NCI-H2171 (cell line): ENCODE data around the gene TBATA.

Experiments used
- DNase-seq: peaks from one replicate; lab custom pipeline; 2025; lab: John Stamatoyannopoulos, UW

Gene TBATA

GRCh38 chr10:70761031-70761601 lies 24.1 kb downstream of the TBATA start:
- DNase-seq = no peak

- DNase-seq = no peak
Observed at GRCh38 chr10:70760271-70760787, 24.8 kb downstream of the TBATA start.

DNA sequence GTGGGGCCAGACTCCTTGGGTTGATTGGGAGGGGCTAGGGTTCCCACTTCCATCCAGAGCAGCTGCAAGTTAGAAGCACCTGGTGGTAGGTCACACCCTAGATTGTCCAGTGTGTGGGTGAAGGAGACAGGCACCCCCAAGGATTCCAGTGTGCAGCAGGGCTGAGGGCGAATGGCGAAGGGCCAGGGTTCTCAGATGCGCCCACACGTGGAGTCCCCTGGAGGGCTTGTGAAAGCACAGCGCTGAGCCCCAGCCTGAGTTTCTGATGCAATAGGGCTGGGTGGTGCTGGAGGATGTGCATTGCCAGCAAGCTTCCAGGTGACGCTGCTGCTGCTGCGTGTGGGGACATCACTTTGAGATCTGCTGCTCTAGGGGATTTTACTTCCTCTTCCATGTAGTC lies 25.4 kb downstream of the TBATA start:
- no peak for DNase-seq

GRCh38 chr10:70758757-70759514 lies 26.2 kb downstream of the TBATA start:
- peak; percentile 38 for DNase-seq

DNA sequence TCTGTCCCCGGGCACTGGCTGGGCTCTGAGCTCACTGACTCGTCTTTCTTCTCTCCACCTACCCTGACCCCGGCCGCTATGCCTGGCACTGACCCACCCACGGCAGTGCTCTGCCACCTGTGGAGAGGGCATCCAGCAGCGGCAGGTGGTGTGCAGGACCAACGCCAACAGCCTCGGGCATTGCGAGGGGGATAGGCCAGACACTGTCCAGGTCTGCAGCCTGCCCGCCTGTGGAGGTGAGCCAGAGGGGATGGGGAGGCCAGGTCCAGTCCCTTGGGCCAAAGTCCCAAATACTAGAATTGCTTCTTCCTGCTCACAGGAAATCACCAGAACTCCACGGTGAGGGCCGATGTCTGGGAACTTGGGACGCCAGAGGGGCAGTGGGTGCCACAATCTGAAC lies 27.3 kb downstream of the TBATA start:
- DNase-seq = no peak

- no peak for DNase-seq
Observed at GRCh38 chr10:70756700-70757360, 28.3 kb downstream of the TBATA start.

DNA sequence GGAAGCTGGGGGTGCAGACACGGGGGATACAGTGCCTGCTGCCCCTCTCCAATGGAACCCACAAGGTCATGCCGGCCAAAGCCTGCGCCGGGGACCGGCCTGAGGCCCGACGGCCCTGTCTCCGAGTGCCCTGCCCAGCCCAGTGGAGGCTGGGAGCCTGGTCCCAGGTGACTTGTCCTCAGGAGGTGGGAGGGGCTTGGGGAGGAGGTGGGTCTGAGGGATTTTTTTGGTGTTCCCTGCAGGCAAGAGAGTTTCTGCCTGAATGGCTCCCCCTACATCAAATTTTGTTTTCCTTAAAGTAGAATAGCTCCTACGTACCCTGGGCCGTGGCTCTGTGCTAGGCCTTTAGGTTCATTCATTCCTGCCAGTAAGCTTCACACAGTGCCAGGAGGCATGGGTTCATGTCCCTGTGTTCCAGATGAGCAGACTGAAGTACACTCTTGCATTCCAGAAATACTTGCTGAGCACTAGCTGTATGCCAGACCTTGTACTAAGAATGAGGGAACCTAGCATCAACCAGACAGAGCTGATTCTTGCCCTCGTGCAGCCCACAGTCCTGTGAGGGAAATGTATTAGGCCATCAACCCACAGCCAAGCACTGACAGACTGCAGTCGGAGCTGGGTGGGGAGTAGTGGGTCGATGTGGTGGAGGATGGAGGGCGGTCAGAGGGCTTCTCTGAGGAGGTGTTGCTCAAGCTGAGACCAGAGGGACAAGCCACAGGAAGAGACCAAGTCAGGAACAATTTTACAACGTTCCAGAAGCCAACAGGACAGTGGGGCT lies 31.1 kb downstream of the TBATA start:
- no peak for DNase-seq

DNA sequence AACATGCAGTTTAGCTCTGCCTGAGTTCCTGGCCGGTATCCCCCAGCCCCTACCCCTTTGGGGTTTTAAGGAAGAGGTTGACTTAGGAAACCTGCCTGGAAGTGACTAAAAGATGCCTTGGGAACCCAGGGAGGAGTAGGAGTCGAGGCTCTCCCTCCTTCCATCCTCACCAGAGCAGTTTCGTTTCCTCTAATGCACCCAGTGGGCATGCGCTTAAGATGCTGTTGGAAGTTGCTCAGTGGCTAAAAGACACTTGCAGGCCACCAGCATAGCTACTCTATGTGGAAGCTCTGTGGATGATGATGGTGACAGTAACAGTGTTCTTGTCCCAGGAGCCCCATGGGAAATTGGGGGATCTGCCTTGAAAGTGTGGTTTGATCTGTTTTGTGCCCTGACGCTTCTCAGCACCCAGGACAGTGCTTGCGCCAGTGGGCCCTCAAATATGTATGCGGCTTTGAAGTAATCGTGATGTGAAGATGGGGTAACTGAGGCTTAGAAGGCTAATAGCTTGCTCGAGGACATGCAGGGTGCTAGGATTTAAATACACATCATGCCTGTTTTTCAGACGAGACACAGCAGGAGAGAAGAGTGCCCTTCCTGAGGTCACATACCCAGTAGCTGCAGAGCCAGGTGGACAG lies 32.0 kb downstream of the TBATA start:
- DNase-seq = no peak

GRCh38 chr10:70752571-70752970 lies 32.6 kb downstream of the TBATA start:
- no peak for DNase-seq

GRCh38 chr10:70751991-70752390 lies 33.2 kb downstream of the TBATA start:
- no peak for DNase-seq

DNA sequence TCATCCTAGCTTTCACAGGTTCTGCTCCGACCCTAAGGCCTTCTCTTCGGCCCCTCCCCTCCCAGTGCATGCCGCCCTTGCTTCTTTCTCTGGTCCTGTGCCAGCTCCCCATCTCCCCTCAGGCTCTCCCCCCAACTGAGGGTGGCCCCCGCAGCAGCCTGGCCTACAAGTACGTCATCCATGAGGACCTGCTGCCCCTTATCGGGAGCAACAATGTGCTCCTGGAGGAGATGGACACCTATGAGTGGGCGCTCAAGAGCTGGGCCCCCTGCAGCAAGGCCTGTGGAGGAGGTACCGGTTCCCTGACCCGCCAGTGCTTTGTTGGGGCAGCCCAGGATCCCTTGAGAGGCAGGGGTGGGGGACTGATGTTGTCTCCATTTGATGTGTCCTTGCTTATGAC lies 33.8 kb downstream of the TBATA start:
- DNase-seq = no peak

DNA sequence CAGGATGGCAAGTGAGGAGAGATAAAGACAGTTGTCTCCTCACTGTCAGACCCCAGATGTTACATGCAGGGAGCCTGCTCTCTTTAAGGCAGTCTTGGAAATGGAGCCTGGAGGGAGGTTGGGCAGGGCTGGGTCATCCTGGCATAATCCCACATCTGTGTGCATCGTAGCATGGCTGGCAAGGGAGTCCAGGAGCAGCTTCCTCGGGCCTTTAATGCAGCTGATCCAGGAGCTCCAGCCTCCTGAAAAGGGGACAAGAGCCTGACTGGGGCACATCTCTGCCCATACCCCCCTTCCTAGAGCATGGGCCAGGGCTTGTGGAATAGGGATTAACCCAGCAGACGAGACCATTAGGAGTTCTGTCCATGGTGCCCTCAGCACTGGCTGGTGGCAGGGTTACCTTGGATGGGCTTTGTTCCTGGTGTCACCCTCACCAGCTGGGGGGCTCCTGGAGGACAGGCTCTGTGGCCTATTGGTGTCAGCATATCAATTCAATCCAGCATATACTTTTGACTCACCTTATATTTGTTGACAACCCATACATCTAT lies 34.9 kb downstream of the TBATA start:
- no peak for DNase-seq

- no peak for DNase-seq
Observed at GRCh38 chr10:70749756-70750155, 35.4 kb downstream of the TBATA start.

GRCh38 chr10:70748801-70749573 lies 36.2 kb downstream of the TBATA start:
- DNase-seq = no peak

- no peak for DNase-seq
Observed at GRCh38 chr10:70748305-70748704, 36.9 kb downstream of the TBATA start.

DNA sequence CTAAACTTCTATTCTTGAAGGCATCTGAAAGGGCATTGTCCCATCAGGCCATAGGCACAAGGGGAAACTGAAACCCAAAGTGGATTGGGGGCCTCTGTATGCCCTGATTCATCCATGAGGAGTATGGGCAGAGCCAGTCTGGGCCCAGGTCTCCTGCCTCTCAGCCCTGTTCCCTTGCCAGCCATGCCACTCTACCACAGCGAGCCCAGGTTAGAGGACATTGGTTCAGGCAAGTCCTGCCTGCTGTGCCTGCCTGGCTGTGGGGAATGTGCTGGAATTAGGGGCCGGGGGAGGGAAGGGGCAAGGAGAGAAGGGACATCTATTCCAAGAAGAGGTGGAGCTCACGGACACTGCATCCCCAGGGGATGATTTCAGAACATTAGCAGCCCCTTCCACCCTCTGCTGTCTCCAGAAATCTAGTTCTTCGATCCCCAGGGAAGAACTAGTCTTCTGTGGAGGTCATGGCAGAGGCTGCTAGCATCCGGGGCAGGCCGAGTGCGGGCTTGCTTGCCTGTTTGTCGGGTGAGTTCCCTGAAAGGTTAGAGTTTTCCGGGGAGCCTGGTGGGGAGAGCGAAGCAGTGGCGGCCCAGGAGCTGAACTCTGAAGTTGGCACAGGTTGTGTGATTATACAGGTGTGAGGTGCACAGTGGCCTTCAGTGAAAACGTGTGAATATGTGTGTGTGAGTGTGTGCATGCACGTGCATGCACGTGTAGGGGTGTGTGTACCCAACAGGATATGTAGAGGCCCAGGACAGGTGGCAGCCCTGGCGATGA lies 37.8 kb downstream of the TBATA start:
- DNase-seq = no peak

DNA sequence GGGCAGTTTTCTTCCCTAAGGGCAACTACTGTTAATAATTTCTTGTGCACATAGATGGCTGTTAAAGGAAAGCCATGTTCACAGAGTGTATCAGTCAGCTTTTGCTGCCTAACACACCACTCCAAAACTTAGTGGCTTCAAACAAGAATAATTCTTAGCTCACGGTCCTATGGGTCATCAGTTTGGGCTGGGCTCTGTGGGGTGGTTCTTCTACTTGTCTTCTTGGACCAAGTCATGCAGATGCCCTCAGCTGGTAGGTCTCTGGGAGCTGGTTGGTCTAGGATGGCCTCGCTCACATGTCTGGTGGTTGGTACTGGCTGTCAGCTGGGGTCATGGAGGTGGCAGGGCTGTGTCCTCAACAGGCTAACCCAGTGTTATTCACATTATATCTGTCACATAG lies 39.6 kb downstream of the TBATA start:
- DNase-seq = no peak

GRCh38 chr10:70744617-70745143 lies 40.5 kb downstream of the TBATA start:
- DNase-seq = no peak

DNA sequence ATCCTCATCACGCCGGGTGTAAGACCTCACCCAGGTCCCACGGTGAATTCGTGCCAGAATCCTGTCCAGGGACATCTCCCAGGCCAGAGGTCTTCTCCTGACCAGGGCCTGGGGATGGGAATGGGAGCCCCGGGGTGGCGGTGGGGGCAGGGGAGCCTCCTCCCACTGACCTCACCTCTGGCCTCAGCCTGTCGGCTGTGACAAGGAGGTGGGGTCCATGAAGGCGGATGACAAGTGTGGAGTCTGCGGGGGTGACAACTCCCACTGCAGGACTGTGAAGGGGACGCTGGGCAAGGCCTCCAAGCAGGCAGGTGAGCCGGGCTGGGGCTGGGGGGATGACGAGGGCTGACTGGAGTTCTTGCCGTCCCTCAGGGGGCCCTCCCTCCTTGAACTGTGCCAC lies 41.3 kb downstream of the TBATA start:
- no peak for DNase-seq

DNA sequence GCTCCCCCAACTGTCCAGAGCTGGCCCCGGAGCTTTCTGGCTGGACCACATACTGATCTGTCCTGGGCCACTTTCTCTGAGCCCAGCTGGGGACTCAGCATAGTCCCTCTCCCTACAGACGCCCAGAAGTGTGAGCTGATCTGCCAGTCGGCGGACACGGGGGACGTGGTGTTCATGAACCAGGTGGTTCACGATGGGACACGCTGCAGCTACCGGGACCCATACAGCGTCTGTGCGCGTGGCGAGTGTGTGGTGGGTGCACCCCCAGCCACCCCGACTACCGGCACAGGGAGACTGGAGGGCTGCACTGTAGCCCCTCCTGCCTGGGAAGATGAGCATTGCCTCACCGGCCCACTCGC lies 41.8 kb downstream of the TBATA start:
- DNase-seq = no peak
